ENCODE data around the gene SIGLEC9. TPM values are rescaled to one million over a fixed set of nuclear protein-coding genes. Genes with fewer than 3 reads are reported as not detected.
A peak's percentile ranks its signal among the peaks of the same experiment; 100 is the strongest.

The SIGLEC9 gene
- total and polyA plus RNA-seq, 2 of the 8 experiments (the other 6 are each of a cell fraction or from before 2014, with no cell fraction given) = not detected

- FAIRE-seq = no peak
- Histone ChIP-seq H3K23ac (ENCODE audit: insufficient read length) (no peak overlapping the region), H2BK15ac (ENCODE audit: low read length) (no peak overlapping the region), H3K9me3 (ENCODE audit: insufficient read depth in 2 of 2, low read depth in 1 of 2, low read length in 1 of 2) (no peaks in the 10 kb centered on the region), H3K36me3 (ENCODE audit: control insufficient read depth in 2 of 4, insufficient read depth in 4 of 4, low read length in 3 of 4) (no peaks in the 10 kb centered on the region; a peak in 3 of 8 replicates), H2AK5ac (ENCODE audit: low read depth, low read length) (no peak overlapping the region), H3K56ac (replicated peaks; ENCODE audit: insufficient read length, low read depth, low read length) (no peak overlapping the region), H3K23me2 (ENCODE audit: low read depth, low read length) (no peaks in the 10 kb centered on the region), H4K5ac (ENCODE audit: insufficient read length, low read depth, low read length) (no peak overlapping the region), H4K20me1 (replicated peaks in 1 of 2; ENCODE audit: control insufficient read depth in 1 of 2, insufficient read depth in 2 of 2, low read length in 2 of 2) (peaks cover 2 to 3% of the 10 kb centered on the region in 2 experiments), H3K79me1 (ENCODE audit: low read depth, low read length) (peaks cover 3% of the 10 kb centered on the region), H3K4me2 (ENCODE audit: insufficient read depth in 1 of 2, low read depth in 2 of 2, low read length in 2 of 2) (peak overlapping the region in 1 of 2 experiments; percentile 51; a peak in 1 of 4 replicates), H2BK120ac (replicated peaks; ENCODE audit: low read depth, low read length) (no peak overlapping the region), H3K4me1 (replicated peaks in 1 of 4; ENCODE audit: control insufficient read depth in 3 of 4, insufficient read depth in 4 of 4, low read length in 3 of 4) (peaks cover 0 to 6% (median 2%) of the 10 kb centered on the region in 4 experiments; a peak in 4 of 7 replicates), H3K9ac (replicated peaks in 1 of 4; ENCODE audit: extremely low read depth in 1 of 4, low read depth in 3 of 4, low read length in 3 of 4) (no peak overlapping the region), H2AFZ (ENCODE audit: low read length) (no peak overlapping the region), H2BK20ac (ENCODE audit: low read length) (no peak overlapping the region), H3K27me3 (replicated peaks in 1 of 4; ENCODE audit: control insufficient read depth in 3 of 4, extremely low read depth in 1 of 4, insufficient read depth in 3 of 4, low read length in 3 of 4) (no peaks in the 10 kb centered on the region; a peak in 1 of 7 replicates), H2BK12ac (ENCODE audit: low read depth, low read length) (no peak overlapping the region), H3K18ac (ENCODE audit: extremely low read depth, low read length) (no peak overlapping the region), H3K4me3 (ENCODE audit: extremely low read depth in 1 of 4, insufficient read depth in 2 of 4, low read depth in 3 of 4, low read length in 4 of 4) (peak overlapping the region in 1 of 4 experiments; percentile 52; a peak in 3 of 8 replicates), H4K8ac (ENCODE audit: extremely low read depth, insufficient read depth, low read length) (no peak overlapping the region; the same call in 1 of the 2 replicates), H3K4ac (replicated peaks; ENCODE audit: insufficient read length, low read depth, low read length) (no peak overlapping the region), H2BK5ac (ENCODE audit: low read depth, low read length) (no peak overlapping the region), H3K27ac (ENCODE audit: low read depth, low read length) (no peak overlapping the region), H3K79me2 (ENCODE audit: control insufficient read depth in 1 of 2, insufficient read depth in 2 of 2, low read length in 2 of 2) (no peaks in the 10 kb centered on the region), H4K91ac (replicated peaks; ENCODE audit: insufficient read length, low read length) (no peak overlapping the region), H3K14ac (ENCODE audit: insufficient read length) (no peak overlapping the region)
- 58% methylated on average over 51 of the region's 78 CpGs; no CpG with 5 or more reads in 1 of the 2 experiments for WGBS, 2 experiments (ENCODE audit: extremely low coverage in 1 of 2, insufficient coverage in 1 of 2, insufficient read length in 1 of 2, insufficient replicate concordance in 2 of 2, low coverage in 1 of 2, low lambda C conversion rate in 2 of 2, missing lambda C conversion rate in 1 of 2)
- ChIA-PET POLR2A (ENCODE audit: partially characterized antibody) (no interaction called here), CTCF (ENCODE audit: partially characterized antibody) (interaction anchor here (0.6 kb wide), 1 partner anchor 97 kb away, joined by 3 read pairs; the partner anchor contains the start of gene KLK8)
- no peak for DNase-seq (ENCODE audit: low read depth in 1 of 2, low spot score in 2 of 2)
- TF ChIP-seq EGR1 (IDR thresholded peaks at IDR 0.05; ENCODE audit: borderline replicate concordance, low read depth, low read length) (no peak), USF2 (IDR thresholded peaks at IDR 0.05; ENCODE audit: low read length) (no peak), GABPA (IDR thresholded peaks at IDR 0.05; ENCODE audit: borderline replicate concordance, insufficient read depth, low read length) (no peak), CBX8 (IDR thresholded peaks at IDR 0.05; ENCODE audit: borderline replicate concordance, low read depth, low read length) (no peak), CTCF (IDR thresholded peaks at IDR 0.05; ENCODE audit: control extremely low read depth in 1 of 3, insufficient read depth in 1 of 3, low read depth in 1 of 3, low read length in 3 of 3) (peak; percentile 14 to 30 (median 20); a peak in 3 of 4 replicates), CHD1 (IDR thresholded peaks at IDR 0.05; ENCODE audit: low read depth, low read length) (no peak), MAX (IDR thresholded peaks at IDR 0.05) (peak; percentile 31; the same call in 1 of the 2 replicates), TAF7 (optimal IDR thresholded peaks at IDR 0.05; ENCODE audit: borderline replicate concordance, low read depth, low read length) (no peak)
These were observed 26.2 kb upstream of the SIGLEC9 start for GRCh38 chr19:51098365-51099046.

Measured in H1 (cell line).